ENCODE measurements around the gene EDEM2. TPM values are rescaled to one million over a fixed set of nuclear protein-coding genes. Genes with fewer than 3 reads are reported as not detected.

Gene EDEM2
- total RNA-seq, 1 donor from 2014 or later = 33.4 TPM

GRCh38 chr20:35167787-35168186, 20.7 kb upstream of the EDEM2 start:
- no peak for DNase-seq (ENCODE audit: low read depth)
- Histone ChIP-seq H2AFZ (ENCODE audit: low read depth, low read length) (no peak overlapping the region), H3K27me3 (ENCODE audit: insufficient read depth, low read length) (no peaks in the 10 kb centered on the region), H3K9ac (ENCODE audit: low read length) (no peak overlapping the region), H3K79me2 (ENCODE audit: insufficient read depth, low read length) (no peaks in the 10 kb centered on the region), H3K9me3 (ENCODE audit: insufficient read depth, low read depth, low read length) (no peaks in the 10 kb centered on the region), H4K20me1 (ENCODE audit: insufficient read depth, low read length) (no peaks in the 10 kb centered on the region), H3K4me3 (ENCODE audit: insufficient read depth, low read depth, low read length) (no peak overlapping the region), H3K36me3 (ENCODE audit: insufficient read depth, low read length) (no peaks in the 10 kb centered on the region), H3K4me1 (ENCODE audit: insufficient read depth, low read length) (peaks cover 16% of the 10 kb centered on the region), H3K4me2 (ENCODE audit: low read length) (no peak overlapping the region), H3K27ac (ENCODE audit: low read depth, low read length) (no peak overlapping the region)
- H3K4me1 Mint-ChIP-seq (ENCODE audit: low read depth, unreplicated experiment) = peaks cover 10% of the 10 kb centered on the region
- H3K4me3 Mint-ChIP-seq (ENCODE audit: unreplicated experiment) = no peak overlapping the region
- TF ChIP-seq, protein P1, sequence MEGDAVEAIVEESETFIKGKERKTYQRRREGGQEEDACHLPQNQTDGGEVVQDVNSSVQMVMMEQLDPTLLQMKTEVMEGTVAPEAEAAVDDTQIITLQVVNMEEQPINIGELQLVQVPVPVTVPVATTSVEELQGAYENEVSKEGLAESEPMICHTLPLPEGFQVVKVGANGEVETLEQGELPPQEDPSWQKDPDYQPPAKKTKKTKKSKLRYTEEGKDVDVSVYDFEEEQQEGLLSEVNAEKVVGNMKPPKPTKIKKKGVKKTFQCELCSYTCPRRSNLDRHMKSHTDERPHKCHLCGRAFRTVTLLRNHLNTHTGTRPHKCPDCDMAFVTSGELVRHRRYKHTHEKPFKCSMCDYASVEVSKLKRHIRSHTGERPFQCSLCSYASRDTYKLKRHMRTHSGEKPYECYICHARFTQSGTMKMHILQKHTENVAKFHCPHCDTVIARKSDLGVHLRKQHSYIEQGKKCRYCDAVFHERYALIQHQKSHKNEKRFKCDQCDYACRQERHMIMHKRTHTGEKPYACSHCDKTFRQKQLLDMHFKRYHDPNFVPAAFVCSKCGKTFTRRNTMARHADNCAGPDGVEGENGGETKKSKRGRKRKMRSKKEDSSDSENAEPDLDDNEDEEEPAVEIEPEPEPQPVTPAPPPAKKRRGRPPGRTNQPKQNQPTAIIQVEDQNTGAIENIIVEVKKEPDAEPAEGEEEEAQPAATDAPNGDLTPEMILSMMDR (IDR thresholded peaks at IDR 0.05; ENCODE audit: insufficient read depth, low read depth, low read length) = no peak
- no peak for TF ChIP-seq EZH2 (IDR thresholded peaks at IDR 0.05; ENCODE audit: insufficient read depth, low read length)
- H3K27ac Mint-ChIP-seq (ENCODE audit: unreplicated experiment) = no peak overlapping the region
- H3K27me3 Mint-ChIP-seq (ENCODE audit: low read depth, unreplicated experiment) = peaks cover 2% of the 10 kb centered on the region
- peaks cover 6% of the 10 kb centered on the region for H3K9me3 Mint-ChIP-seq (ENCODE audit: unreplicated experiment)
- H3K36me3 Mint-ChIP-seq (ENCODE audit: low read depth, unreplicated experiment) = no peaks in the 10 kb centered on the region
- FAIRE-seq = no peak

DNA sequence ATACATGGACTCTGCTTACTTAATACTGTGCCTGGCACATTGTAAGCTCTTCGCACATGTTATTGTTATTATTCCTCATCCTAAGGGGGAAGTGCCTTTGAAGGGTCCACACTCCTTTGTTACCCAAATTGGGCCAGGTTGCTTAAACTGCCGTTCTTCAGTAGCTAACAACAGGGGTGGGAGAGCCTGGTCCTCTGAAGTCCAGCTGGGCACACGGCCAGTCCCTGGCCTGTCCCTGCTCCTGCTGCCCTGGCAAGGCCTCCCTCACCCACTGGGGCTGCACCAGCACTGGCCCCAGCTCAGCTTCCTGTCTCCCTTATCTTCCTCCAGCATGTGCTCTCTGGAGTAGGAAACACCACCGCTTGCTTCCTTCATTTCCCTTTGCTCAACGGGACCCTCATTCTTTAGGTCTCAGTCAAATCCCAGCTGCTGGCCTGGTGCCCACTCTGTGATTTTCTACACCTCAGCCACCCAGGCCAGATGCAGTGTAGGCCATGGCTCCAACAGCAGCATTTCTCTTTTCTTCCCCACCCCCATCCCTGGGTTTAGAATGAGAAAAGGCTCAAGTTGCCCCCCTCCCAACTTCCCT, 19.2 kb upstream of the EDEM2 start:
- FAIRE-seq (no peak), DNase-seq (ENCODE audit: low read depth) (no peak)
- Mint-ChIP-seq H3K4me3 (ENCODE audit: unreplicated experiment) (no peak overlapping the region), H3K36me3 (ENCODE audit: low read depth, unreplicated experiment) (no peaks in the 10 kb centered on the region), H3K4me1 (ENCODE audit: low read depth, unreplicated experiment) (peaks cover 2% of the 10 kb centered on the region), H3K27me3 (ENCODE audit: low read depth, unreplicated experiment) (peaks cover 2% of the 10 kb centered on the region), H3K27ac (ENCODE audit: unreplicated experiment) (no peak overlapping the region), H3K9me3 (ENCODE audit: unreplicated experiment) (peaks cover 6% of the 10 kb centered on the region)
- H4K20me1 ChIP-seq (ENCODE audit: insufficient read depth, low read length) = no peaks in the 10 kb centered on the region
- no peak overlapping the region for H3K9ac ChIP-seq (ENCODE audit: low read length)
- H2AFZ ChIP-seq (ENCODE audit: low read depth, low read length) = peak overlapping the region; percentile 38
- TF ChIP-seq, protein P1 (IDR thresholded peaks at IDR 0.05; ENCODE audit: insufficient read depth, low read depth, low read length) = no peak
- no peak for TF ChIP-seq EZH2 (IDR thresholded peaks at IDR 0.05; ENCODE audit: insufficient read depth, low read length)
- H3K27ac ChIP-seq (ENCODE audit: low read depth, low read length) = no peak overlapping the region
- H3K4me1 ChIP-seq (ENCODE audit: insufficient read depth, low read length) = peaks cover 5% of the 10 kb centered on the region
- H3K36me3 ChIP-seq (ENCODE audit: insufficient read depth, low read length) = no peaks in the 10 kb centered on the region
- no peaks in the 10 kb centered on the region for H3K79me2 ChIP-seq (ENCODE audit: insufficient read depth, low read length)
- H3K4me2 ChIP-seq (ENCODE audit: low read length) = no peak overlapping the region
- H3K27me3 ChIP-seq (ENCODE audit: insufficient read depth, low read length) = no peaks in the 10 kb centered on the region
- no peaks in the 10 kb centered on the region for H3K9me3 ChIP-seq (ENCODE audit: insufficient read depth, low read depth, low read length)
- no peak overlapping the region for H3K4me3 ChIP-seq (ENCODE audit: insufficient read depth, low read depth, low read length)
